ENCODE measurements around the gene UBP1. TPM values are rescaled to one million over a fixed set of nuclear protein-coding genes. Genes with fewer than 3 reads are reported as not detected.

The UBP1 gene
- total RNA-seq, 8 experiments from 2014 or later, result 17.3 to 99.5 (median 35.4) TPM

DNA sequence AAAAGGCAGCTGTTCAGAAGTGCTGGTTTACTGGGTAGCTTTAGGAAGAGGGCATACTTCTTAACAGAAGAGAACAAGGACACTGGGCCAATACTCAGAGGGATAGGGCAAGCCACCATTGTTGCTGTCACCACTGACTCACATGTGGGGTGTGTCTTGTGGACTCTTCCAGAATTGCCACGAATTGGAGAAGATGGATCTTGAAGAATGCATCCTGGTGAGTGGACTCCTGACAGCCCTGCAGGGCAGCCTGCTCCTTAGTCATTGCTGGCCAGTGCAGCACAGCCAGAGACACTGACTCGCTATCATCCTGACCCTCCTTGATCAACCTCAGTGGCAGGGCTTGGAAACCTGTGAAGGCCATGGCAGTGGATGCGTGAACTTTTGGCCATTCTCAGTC is 62.3 kb downstream of the UBP1 start:
- Histone ChIP-seq H3K4me3 (no peak overlapping the region), H3K27ac (no peak overlapping the region), H3K4me1 (replicated peaks in 1 of 2) (no peaks in the 10 kb centered on the region)
- in situ Hi-C loops (cut with MboI; ENCODE audit: low pct_unique_long_range_greater_than_20kb in 2 of 9, low sequenced_read_pairs in 9 of 9, unreplicated experiment in 9 of 9), result loop anchor here in 2 of 9 experiments (25.0 kb wide), 2 partner anchors 241 to 409 kb away; partner anchors contain the start of gene PDCD6IP (in 1 of the 2)
- peak in 3 of 8 experiments; percentile 29 to 86 (median 76) for ATAC-seq (replicated peaks in 6 of 8)
- 85 to 100% (median 95%) methylated on average over 1 to 3 of the region's 3 CpGs; no CpG with 5 or more reads in 6 of the 10 experiments for WGBS, 10 experiments

DNA sequence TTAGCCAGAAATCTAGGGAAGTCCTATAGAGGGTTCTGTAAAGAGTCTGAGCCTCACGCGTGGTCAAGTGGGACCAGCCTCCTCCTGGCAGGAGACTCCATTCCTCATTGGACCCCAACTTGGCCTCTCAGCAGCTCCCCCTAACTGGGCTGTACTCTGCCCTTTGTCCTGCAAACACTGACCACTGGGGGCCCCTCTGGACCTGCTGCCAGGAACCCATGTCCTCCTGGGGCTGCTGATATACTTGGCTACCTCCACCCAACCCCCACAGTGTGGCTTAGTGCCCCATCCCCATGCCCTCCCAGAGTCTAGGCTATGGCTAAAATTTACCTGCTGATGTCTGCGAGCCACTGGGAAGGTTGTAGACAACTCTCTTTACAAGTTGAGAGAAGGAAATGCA is 62.7 kb downstream of the UBP1 start:
- in situ Hi-C loops (cut with MboI; ENCODE audit: low pct_unique_long_range_greater_than_20kb in 2 of 9, low sequenced_read_pairs in 9 of 9, unreplicated experiment in 9 of 9), result loop anchor here in 2 of 9 experiments (25.0 kb wide), 2 partner anchors 240 to 410 kb away; partner anchors contain the start of gene PDCD6IP (in 1 of the 2)
- H3K4me3 ChIP-seq, result no peak overlapping the region
- ATAC-seq (replicated peaks in 6 of 8), result peak in 1 of 8 experiments; percentile 27
- H3K27ac ChIP-seq, result no peak overlapping the region
- WGBS, 10 experiments, result 75% methylated on average over 2 of the region's 3 CpGs; no CpG with 5 or more reads in 9 of the 10 experiments
- peaks cover 0 to 1% of the 10 kb centered on the region in 2 donors for H3K4me1 ChIP-seq (replicated peaks in 1 of 2)

DNA sequence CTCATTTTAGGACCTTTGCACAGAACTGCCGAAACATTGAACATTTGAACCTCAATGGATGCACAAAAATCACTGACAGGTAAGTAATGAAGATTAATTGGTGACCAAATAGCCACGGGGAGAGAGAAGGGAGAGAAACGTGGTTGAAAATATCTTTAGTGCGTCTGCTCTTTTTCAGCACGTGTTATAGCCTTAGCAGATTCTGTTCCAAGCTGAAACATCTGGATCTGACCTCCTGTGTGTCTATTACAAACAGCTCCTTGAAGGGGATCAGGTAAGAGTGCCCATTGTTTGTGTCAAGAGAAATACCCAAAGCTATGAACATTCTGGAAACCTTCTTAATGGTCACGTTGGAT is 67.1 kb downstream of the UBP1 start:
- 0 to 72% (median 47%) methylated on average over 1 to 6 of the region's 6 CpGs; no CpG with 5 or more reads in 1 of the 10 experiments for WGBS, 10 experiments
- no peak overlapping the region for H3K4me3 ChIP-seq
- no peak overlapping the region for H3K27ac ChIP-seq
- peaks cover 0 to 3% of the 10 kb centered on the region in 2 donors for H3K4me1 ChIP-seq (replicated peaks in 1 of 2)
- ATAC-seq (replicated peaks in 6 of 8), result no peak
- in situ Hi-C loops (cut with MboI; ENCODE audit: low pct_unique_long_range_greater_than_20kb in 2 of 9, low sequenced_read_pairs in 9 of 9, unreplicated experiment in 9 of 9), result loop anchor here in 5 of 9 experiments (5.0 to 25.0 kb wide), 2 partner anchors 236 to 241 kb away; no protein-coding TSS in a partner anchor

DNA sequence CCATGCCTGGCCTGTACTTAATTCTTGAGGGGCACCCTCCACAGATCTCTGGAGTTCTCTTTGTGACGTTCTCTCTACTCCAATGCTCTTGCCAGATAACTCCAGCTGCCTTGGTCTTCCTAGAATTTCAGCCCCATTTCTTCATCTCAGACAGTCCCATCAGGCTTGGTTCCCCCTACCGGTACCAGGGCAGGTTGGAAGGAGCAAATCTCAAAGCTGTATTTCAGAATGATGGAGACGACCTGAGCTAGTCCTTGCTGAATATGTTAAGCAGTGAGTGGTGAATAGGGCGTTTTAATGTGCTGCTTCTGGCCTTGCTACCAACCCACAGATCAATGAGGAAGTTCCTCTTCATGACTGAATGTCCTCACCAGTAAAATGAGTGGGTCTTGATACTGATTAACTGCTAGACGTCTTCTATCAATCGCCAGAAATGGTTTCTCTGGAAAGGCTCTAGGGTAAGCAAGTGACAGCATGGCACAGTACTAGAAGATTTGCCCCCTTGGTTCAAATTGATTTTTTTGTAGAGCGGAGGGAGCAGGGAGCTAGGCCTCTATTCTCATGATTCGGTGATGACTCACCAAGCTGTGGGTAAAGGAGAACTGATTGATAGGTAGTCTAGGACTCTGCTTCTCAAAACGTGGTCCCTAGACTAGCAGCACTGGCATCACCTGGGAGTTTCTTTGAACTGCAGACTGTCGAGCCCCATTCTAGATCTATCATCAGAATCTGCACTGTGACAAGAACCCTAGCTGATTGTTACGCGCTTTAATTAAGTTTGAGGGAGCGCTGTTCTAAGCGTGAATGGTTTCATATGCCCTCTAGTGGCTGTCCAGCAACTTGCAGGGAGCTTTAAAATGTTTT is 67.8 kb downstream of the UBP1 start:
- H3K27ac ChIP-seq, result no peak overlapping the region
- in situ Hi-C loops (cut with MboI; ENCODE audit: low pct_unique_long_range_greater_than_20kb in 2 of 9, low sequenced_read_pairs in 9 of 9, unreplicated experiment in 9 of 9), result loop anchor here in 5 of 9 experiments (5.0 to 25.0 kb wide), 2 partner anchors 235 to 240 kb away; no protein-coding TSS in a partner anchor
- 0 to 76% (median 58%) methylated on average over 1 to 12 of the region's 14 CpGs; no CpG with 5 or more reads in 2 of the 10 experiments for WGBS, 10 experiments
- H3K4me1 ChIP-seq (replicated peaks in 1 of 2), result peaks cover 0 to 3% of the 10 kb centered on the region in 2 donors
- no peak overlapping the region for H3K4me3 ChIP-seq
- ATAC-seq (replicated peaks in 6 of 8), result peak; percentile 51 to 92 (median 76)

DNA sequence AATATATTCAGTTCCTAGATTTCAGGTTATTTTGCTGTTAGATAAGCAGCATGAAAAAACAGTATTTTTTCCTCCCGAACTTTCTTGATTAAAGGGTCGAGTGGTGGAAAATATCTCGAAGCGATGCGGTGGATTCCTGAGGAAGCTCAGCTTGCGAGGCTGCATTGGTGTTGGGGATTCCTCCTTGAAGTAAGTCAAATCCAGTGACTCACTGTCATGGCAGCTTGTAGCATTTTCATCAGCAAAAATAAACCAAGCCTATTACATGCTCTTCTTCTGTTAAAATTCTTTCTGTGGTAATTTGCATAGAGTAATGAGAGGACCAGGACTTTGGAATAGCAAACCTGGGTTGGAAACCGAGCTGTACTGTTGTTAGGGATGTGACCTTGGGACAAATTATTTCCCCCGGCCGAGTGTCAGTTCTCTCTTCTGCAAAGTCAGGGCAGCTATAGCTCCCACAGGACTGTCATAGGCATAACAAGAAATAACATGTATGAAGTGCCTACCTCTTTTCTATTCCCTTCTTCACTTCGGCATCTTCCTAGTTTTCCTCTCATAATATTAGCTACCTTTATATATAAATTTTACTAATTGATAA is 75.6 kb downstream of the UBP1 start:
- ATAC-seq (replicated peaks in 6 of 8), result no peak
- in situ Hi-C loops (cut with MboI; ENCODE audit: low pct_unique_long_range_greater_than_20kb in 2 of 9, low sequenced_read_pairs in 9 of 9, unreplicated experiment in 9 of 9), result loop anchor here in 4 of 9 experiments (25.0 kb wide), 1 partner anchor 227 kb away; no protein-coding TSS in a partner anchor

DNA sequence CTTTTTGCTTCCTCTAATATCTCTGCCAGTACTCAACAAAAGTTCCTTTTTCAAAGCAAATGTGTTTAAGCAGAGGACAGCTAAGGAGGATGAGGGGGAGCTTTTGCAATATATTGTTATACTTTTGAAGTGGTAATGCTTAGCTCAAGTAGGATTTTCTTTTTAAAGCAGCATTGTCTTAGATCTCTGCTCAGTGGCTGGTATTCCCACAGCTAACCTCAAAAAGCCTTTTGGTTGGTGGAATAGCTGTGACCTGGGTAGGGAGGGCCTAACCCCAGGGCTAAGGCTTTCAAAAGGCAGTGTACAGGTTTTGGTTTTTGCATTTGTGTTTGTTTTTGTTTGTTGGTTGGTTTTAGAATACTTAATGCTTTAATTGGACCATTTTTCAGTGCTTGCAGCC is 76.1 kb downstream of the UBP1 start:
- ATAC-seq (replicated peaks in 6 of 8), result no peak
- H3K4me1 ChIP-seq (replicated peaks in 1 of 2), result no peaks in the 10 kb centered on the region
- no peak overlapping the region for H3K27ac ChIP-seq
- in situ Hi-C loops (cut with MboI; ENCODE audit: low pct_unique_long_range_greater_than_20kb in 2 of 9, low sequenced_read_pairs in 9 of 9, unreplicated experiment in 9 of 9), result loop anchor here in 4 of 9 experiments (25.0 kb wide), 1 partner anchor 227 kb away; no protein-coding TSS in a partner anchor
- no peak overlapping the region for H3K4me3 ChIP-seq

More for the DNA sequence above, 75.6 kb downstream of the UBP1 start:
- H3K4me3 ChIP-seq, result no peak overlapping the region
- H3K27ac ChIP-seq, result no peak overlapping the region
- no peaks in the 10 kb centered on the region for H3K4me1 ChIP-seq (replicated peaks in 1 of 2)
- WGBS, 10 experiments, result 69 to 100% (median 95%) methylated on average over 1 to 9 of the region's 10 CpGs

DNA sequence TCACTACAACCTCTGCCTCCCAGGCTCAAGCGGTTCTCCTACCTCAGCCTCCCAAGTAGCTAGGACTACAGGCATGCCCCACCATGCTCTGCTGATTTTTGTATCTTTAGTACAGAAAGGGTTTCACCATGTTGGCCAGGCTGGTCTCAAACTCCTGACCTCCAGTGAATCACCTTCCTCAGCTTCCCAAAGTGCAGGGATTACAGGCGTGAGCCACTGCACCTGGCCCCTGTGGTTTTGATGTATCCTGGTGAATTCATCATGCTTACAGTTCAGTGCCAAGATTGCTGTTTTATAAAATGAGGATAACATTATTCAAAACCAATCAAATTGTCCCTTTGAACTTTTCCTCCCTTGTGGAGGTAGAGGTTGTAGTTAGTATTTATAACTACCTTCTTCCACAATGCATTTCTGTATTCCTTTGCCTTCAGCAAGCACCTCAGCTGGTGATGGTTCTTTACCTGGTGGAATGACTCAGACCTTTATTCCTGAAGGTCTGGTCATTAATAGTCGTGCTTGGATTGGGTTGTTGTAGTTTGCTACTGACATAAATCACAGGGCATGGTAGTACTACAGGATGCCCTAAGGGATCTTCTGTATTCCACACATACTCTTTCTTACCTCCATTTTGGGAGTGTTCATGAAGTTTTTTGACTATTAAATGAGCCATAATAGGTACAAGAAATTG is 76.9 kb downstream of the UBP1 start:
- ATAC-seq (replicated peaks in 6 of 8), result no peak
- Histone ChIP-seq H3K4me1 (replicated peaks in 1 of 2) (no peaks in the 10 kb centered on the region), H3K4me3 (no peak overlapping the region), H3K27ac (no peak overlapping the region)
- in situ Hi-C loops (cut with MboI; ENCODE audit: low pct_unique_long_range_greater_than_20kb in 2 of 9, low sequenced_read_pairs in 9 of 9, unreplicated experiment in 9 of 9), result loop anchor here in 4 of 9 experiments (25.0 kb wide), 1 partner anchor 226 kb away; no protein-coding TSS in a partner anchor
- WGBS, 10 experiments, result 20 to 100% (median 94%) methylated on average over 1 to 3 of the region's 3 CpGs; no CpG with 5 or more reads in 2 of the 10 experiments

DNA sequence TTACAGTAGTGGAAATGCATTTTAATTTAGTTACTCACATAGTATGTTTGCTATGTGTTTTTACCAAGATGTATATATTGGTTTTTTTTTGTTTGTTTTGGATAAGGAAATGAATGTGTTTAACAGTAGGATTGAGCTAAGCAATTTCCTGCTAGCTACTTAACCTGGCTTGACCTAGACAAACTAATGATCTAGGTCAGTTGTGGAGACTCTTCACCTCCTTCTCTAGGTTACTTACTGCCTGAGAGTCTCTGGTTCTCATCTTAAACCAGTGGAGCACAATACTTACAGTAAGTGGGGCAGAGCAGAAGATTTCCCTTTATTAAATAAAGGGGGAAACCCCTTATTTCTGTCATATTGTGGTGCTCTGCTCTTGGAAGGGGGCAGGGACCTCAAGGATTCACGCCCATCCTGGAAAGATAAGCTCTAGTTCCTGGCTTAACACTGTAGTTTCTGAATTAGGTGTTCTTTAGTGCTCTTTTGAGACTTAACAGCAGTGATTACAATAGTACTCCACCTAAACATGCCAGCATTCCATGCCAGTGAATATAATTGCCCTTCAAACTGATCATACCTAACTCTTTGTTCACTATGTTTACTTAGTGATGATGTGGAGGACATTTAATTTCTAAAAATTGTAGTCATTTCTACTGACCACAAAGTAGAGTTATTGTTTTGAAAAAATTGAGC is 79.9 kb downstream of the UBP1 start:
- WGBS, 10 experiments, result 83 to 100% (median 100%) methylated on average over 1 of the region's 1 CpG; no CpG with 5 or more reads in 7 of the 10 experiments
- Histone ChIP-seq H3K4me1 (replicated peaks in 1 of 2) (no peaks in the 10 kb centered on the region), H3K4me3 (no peak overlapping the region), H3K27ac (no peak overlapping the region)
- in situ Hi-C loops (cut with MboI; ENCODE audit: low pct_unique_long_range_greater_than_20kb in 2 of 9, low sequenced_read_pairs in 9 of 9, unreplicated experiment in 9 of 9), result loop anchor here in 4 of 9 experiments (25.0 kb wide), 1 partner anchor 223 kb away; no protein-coding TSS in a partner anchor
- no peak for ATAC-seq (replicated peaks in 6 of 8)

DNA sequence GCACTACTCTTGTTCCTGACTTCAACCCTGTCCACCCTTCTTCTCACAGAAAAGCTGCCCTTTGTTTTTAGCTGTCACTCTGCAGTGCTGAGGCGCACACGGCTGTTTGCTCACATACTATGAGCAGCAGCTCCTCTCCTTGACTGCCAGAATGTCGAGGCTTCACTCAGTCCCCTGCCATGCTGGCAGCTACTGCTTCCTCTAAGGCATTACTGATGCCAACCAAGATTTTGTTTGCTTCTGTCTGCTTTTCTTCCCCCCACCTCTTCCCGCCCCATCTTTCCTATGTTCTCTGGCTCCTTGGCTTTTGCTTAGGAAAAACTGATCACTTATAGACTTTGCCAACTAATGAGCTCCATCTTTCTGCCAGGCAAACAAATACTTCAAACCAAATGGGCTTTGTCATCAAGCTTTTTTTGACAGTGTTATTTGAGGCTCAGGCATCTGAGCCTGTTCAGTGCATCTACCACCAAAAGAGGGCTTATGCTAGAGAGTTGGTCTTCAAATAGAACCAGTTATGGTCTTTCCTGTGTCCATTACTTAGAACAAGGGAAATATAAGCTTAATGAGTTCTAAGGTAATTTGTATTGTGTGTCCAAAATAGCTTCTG is 81.9 kb downstream of the UBP1 start:
- Histone ChIP-seq H3K4me3 (no peak overlapping the region), H3K27ac (no peak overlapping the region), H3K4me1 (replicated peaks in 1 of 2) (no peaks in the 10 kb centered on the region)
- in situ Hi-C loops (cut with MboI; ENCODE audit: low pct_unique_long_range_greater_than_20kb in 2 of 9, low sequenced_read_pairs in 9 of 9, unreplicated experiment in 9 of 9), result loop anchor here in 4 of 9 experiments (25.0 kb wide), 1 partner anchor 221 kb away; no protein-coding TSS in a partner anchor
- 40 to 100% (median 67%) methylated on average over 1 to 3 of the region's 4 CpGs; no CpG with 5 or more reads in 4 of the 10 experiments for WGBS, 10 experiments
- ATAC-seq (replicated peaks in 6 of 8), result peak in 2 of 8 experiments; percentile 55 to 92

DNA sequence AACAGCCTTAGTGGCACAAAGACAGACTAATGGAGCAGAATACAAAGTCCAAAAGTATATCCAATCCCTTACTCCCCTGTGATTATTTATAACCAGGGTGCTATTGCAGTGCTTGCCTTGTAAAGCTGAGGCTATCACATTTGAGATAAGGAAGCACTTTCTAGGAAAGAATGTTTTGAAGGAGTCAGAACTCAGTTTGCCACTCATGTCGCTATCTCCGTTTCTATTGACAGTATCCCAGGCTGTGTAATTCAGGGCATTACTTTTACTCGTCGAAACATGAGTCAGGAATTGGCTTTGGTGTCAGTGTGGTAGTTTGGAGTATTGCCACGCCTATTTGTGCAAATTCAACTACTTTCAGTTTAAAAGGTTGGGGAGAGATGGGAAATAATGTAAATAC is 84.6 kb downstream of the UBP1 start:
- in situ Hi-C loops (cut with MboI; ENCODE audit: low pct_unique_long_range_greater_than_20kb in 2 of 9, low sequenced_read_pairs in 9 of 9, unreplicated experiment in 9 of 9), result loop anchor here in 4 of 9 experiments (25.0 kb wide), 1 partner anchor 218 kb away; no protein-coding TSS in a partner anchor
- Histone ChIP-seq H3K4me1 (replicated peaks in 1 of 2) (no peaks in the 10 kb centered on the region), H3K27ac (no peak overlapping the region), H3K4me3 (no peak overlapping the region)
- ATAC-seq (replicated peaks in 6 of 8), result peak in 4 of 8 experiments; percentile 42 to 94 (median 68)
- WGBS, 10 experiments, result 8 to 100% (median 68%) methylated on average over 1 to 5 of the region's 5 CpGs; no CpG with 5 or more reads in 2 of the 10 experiments

DNA sequence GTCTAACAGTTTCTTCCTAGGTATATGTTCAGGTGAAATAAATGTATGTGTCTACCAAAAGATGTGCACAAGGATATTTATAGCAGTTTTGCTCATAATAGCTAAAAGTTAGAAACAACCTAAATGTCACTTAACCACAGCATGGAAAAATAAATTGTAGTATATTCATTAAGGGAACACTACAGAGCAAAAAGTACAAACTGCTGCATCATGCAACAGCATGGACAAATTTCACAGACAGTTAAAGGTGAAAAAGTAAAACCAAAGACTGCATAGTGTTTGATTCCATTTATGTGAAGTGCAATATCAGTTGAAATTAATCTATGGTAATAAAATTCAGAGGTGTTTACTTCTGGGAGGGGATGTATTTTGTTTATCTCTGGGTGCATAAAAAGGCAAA is 100.4 kb downstream of the UBP1 start:
- Histone ChIP-seq H3K4me1 (replicated peaks in 1 of 2) (no peaks in the 10 kb centered on the region), H3K4me3 (no peak overlapping the region), H3K27ac (no peak overlapping the region)
- in situ Hi-C loops (cut with MboI; ENCODE audit: low pct_unique_long_range_greater_than_20kb in 2 of 9, low sequenced_read_pairs in 9 of 9, unreplicated experiment in 9 of 9), result no loop called here
- ATAC-seq (replicated peaks in 6 of 8), result no peak

Measured in motor neuron (in vitro differentiated cells).